Calu3 (cell line): ENCODE data around the gene DPYD. TPM values are rescaled to one million over a fixed set of nuclear protein-coding genes. Genes with fewer than 3 reads are reported as not detected.

Experiments used
- BruUV-seq: library from RNA; stranded (reverse); fragments of 400-500 nt; replicated peaks from 2 replicates; lab custom pipeline; 2021; lab: Mats Ljungman, UMichigan
- CTCF ChIA-PET: fragments of 300-600 bp; sonication (Branson Sonifier 250); formaldehyde crosslinking; loops from one replicate; lab custom pipeline; 2022; ENCODE audit warnings: antibody characterized with exemption; lab: Charles Lee
- DNase-seq: peaks from one replicate; pipeline ENCODE4 v3.0.0; 2022
- H3K27ac Mint-ChIP-seq: one replicate; pipeline ENCODE4 v1.8.0; 2022; ENCODE audit warnings: mixed read lengths; ENCODE audit not compliant: unreplicated experiment
- H3K27me3 Mint-ChIP-seq: one replicate; pipeline ENCODE4 v1.8.0; 2022; ENCODE audit warnings: mixed read lengths; ENCODE audit not compliant: unreplicated experiment
- H3K36me3 Mint-ChIP-seq: one replicate; pipeline ENCODE4 v1.8.0; 2022; ENCODE audit warnings: mild to moderate bottlenecking, moderate library complexity, mixed read lengths; ENCODE audit not compliant: insufficient read depth, unreplicated experiment
- H3K4me1 Mint-ChIP-seq: one replicate; pipeline ENCODE4 v1.8.0; 2022; ENCODE audit warnings: mild to moderate bottlenecking, low read depth, mixed read lengths; ENCODE audit not compliant: unreplicated experiment
- H3K4me3 Mint-ChIP-seq: one replicate; pipeline ENCODE4 v1.8.0; 2022; ENCODE audit warnings: mild to moderate bottlenecking, low read depth, moderate library complexity, mixed read lengths; ENCODE audit not compliant: unreplicated experiment
- H3K9me3 Mint-ChIP-seq: one replicate; pipeline ENCODE4 v1.8.0; 2022; ENCODE audit warnings: low read depth, mixed read lengths; ENCODE audit not compliant: unreplicated experiment
- intact Hi-C: fragments of 100-400 bp; cut with micrococcal nuclease; formaldehyde crosslinking; loops from one replicate; pipeline ENCODE4 v1.10.0; 2022; ENCODE audit not compliant: unreplicated experiment
- total RNA-seq: library from RNA; stranded (reverse); gene quantifications from 2 replicates; pipeline ENCODE4 v1.2.3, GENCODE V29; 2022
- TF ChIP-seq, protein P1 (sequence below): fragments of 200-600 bp; IDR thresholded peaks from one replicate; pipeline ENCODE4 v1.8.0; 2022; ENCODE audit warnings: antibody characterized with exemption; ENCODE audit not compliant: unreplicated experiment

The DPYD gene
- total RNA-seq, 1 experiment from 2014 or later: 15.6 TPM

DNA sequence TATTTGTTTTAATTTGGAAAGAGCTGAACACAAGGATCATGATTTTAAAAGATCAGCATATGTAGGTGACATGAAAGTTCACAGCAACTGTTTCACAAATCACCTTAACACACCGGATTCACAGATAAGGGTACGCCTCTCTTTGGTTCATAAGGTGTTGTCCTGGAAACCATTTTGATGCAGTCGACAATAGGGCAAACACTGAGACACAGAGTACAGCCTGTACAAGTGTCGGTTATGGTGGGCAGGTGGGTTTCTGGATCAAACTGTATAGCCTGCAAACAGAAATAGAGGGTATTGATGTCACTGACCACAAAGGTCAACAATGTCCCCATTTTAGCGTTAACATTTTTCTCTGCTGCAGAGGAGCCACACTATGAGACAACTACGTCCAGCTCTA is 842.0 kb downstream of the DPYD start:
- CTCF ChIA-PET: no interaction called here
- Mint-ChIP-seq H3K9me3 (no peaks in the 10 kb centered on the region), H3K4me3 (no peak overlapping the region)

GRCh38 chr1:97077221-97077620 is 843.6 kb downstream of the DPYD start:
- intact Hi-C loops: no loop called here
- no TSS peak for BruUV-seq
- Mint-ChIP-seq H3K4me1 (no peaks in the 10 kb centered on the region), H3K27ac (no peak overlapping the region), H3K4me3 (no peak overlapping the region), H3K36me3 (no peaks in the 10 kb centered on the region), H3K9me3 (no peaks in the 10 kb centered on the region), H3K27me3 (no peaks in the 10 kb centered on the region)
- no peak for DNase-seq
- TF ChIP-seq, protein P1, sequence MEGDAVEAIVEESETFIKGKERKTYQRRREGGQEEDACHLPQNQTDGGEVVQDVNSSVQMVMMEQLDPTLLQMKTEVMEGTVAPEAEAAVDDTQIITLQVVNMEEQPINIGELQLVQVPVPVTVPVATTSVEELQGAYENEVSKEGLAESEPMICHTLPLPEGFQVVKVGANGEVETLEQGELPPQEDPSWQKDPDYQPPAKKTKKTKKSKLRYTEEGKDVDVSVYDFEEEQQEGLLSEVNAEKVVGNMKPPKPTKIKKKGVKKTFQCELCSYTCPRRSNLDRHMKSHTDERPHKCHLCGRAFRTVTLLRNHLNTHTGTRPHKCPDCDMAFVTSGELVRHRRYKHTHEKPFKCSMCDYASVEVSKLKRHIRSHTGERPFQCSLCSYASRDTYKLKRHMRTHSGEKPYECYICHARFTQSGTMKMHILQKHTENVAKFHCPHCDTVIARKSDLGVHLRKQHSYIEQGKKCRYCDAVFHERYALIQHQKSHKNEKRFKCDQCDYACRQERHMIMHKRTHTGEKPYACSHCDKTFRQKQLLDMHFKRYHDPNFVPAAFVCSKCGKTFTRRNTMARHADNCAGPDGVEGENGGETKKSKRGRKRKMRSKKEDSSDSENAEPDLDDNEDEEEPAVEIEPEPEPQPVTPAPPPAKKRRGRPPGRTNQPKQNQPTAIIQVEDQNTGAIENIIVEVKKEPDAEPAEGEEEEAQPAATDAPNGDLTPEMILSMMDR: no peak
- CTCF ChIA-PET: no interaction called here

More for the DNA sequence above, 842.0 kb downstream of the DPYD start:
- Mint-ChIP-seq H3K36me3 (no peaks in the 10 kb centered on the region), H3K27ac (no peak overlapping the region), H3K4me1 (no peaks in the 10 kb centered on the region), H3K27me3 (no peaks in the 10 kb centered on the region)
- no TSS peak for BruUV-seq
- TF ChIP-seq, protein P1: no peak
- DNase-seq: no peak
- intact Hi-C loops: no loop called here

DNA sequence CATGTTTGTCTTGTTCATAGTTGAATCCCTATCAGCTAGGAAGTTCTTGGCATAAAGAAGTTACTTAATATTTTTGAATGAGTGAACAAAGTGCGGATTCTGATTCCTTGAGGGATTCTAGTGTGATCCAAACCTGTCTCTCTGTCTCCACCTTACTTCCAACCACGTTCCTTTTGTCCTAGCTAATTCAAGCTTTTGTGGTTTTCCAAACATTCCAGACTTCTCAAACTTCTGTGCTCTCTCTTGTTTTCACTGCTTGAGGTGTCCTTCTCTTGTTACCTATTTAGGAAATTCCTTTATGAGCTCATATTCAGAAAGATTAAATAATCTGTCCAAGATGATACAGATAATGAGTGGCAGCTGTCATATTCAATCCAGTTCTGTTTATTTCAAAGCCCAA is 846.1 kb downstream of the DPYD start:
- intact Hi-C loops: no loop called here
- BruUV-seq: no TSS peak
- Mint-ChIP-seq H3K4me1 (no peaks in the 10 kb centered on the region), H3K9me3 (no peaks in the 10 kb centered on the region), H3K27me3 (no peaks in the 10 kb centered on the region), H3K36me3 (no peaks in the 10 kb centered on the region), H3K27ac (no peak overlapping the region), H3K4me3 (no peak overlapping the region)
- no peak for DNase-seq
- TF ChIP-seq, protein P1: no peak
- CTCF ChIA-PET: no interaction called here

DNA sequence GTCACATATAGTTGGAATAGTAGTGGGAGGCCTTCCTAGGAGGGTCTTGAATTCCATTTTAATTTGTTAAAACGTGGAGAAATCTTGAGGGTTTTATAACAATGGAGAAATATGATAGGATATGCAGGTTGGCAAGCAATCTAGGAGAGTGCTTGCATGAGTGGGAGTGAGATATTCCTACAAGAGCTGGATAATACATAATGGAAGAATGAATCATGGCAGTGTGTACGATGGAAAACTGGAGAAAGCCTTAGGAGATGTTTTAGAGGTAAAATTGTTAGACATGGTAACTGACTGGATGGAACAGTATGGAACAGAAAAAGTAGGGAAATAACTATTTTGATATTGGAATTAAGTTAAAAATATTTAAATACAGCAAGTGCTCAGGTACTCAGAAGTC is 846.9 kb downstream of the DPYD start:
- H3K9me3 Mint-ChIP-seq: no peaks in the 10 kb centered on the region
- H3K27me3 Mint-ChIP-seq: no peaks in the 10 kb centered on the region
- no peak for DNase-seq
- no peaks in the 10 kb centered on the region for H3K36me3 Mint-ChIP-seq
- TF ChIP-seq, protein P1: no peak
- CTCF ChIA-PET: no interaction called here
- no peak overlapping the region for H3K4me3 Mint-ChIP-seq
- intact Hi-C loops: no loop called here
- no TSS peak for BruUV-seq
- H3K27ac Mint-ChIP-seq: no peak overlapping the region
- H3K4me1 Mint-ChIP-seq: no peaks in the 10 kb centered on the region
